ENCODE measurements around the gene HACD3. TPM values are rescaled to one million over a fixed set of nuclear protein-coding genes. Genes with fewer than 3 reads are reported as not detected.

Gene HACD3
- total RNA-seq, 2 donors from 2014 or later: 20.0 to 31.0 TPM

- ATAC-seq (ENCODE audit: insufficient number of reproducible peaks, low FRiP score, low read depth) (no peak), DNase-seq (ENCODE audit: low spot score) (no peak)
- H3K4me1 ChIP-seq (ENCODE audit: control insufficient read depth in 1 of 2, low read depth in 2 of 2): no peaks in the 10 kb centered on the region
- no peaks in the 10 kb centered on the region for H3K9me3 ChIP-seq
- H3K27ac ChIP-seq: no peak overlapping the region
- no peak overlapping the region for H3K4me3 ChIP-seq
- TF ChIP-seq, protein P1, sequence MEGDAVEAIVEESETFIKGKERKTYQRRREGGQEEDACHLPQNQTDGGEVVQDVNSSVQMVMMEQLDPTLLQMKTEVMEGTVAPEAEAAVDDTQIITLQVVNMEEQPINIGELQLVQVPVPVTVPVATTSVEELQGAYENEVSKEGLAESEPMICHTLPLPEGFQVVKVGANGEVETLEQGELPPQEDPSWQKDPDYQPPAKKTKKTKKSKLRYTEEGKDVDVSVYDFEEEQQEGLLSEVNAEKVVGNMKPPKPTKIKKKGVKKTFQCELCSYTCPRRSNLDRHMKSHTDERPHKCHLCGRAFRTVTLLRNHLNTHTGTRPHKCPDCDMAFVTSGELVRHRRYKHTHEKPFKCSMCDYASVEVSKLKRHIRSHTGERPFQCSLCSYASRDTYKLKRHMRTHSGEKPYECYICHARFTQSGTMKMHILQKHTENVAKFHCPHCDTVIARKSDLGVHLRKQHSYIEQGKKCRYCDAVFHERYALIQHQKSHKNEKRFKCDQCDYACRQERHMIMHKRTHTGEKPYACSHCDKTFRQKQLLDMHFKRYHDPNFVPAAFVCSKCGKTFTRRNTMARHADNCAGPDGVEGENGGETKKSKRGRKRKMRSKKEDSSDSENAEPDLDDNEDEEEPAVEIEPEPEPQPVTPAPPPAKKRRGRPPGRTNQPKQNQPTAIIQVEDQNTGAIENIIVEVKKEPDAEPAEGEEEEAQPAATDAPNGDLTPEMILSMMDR (IDR thresholded peaks at IDR 0.05): no peak
- no peaks in the 10 kb centered on the region for H3K27me3 ChIP-seq (replicated peaks; ENCODE audit: insufficient read depth)
- H3K36me3 ChIP-seq: peaks cover 31% of the 10 kb centered on the region
Observed at GRCh38 chr15:65580287-65580686, 50.0 kb downstream of the HACD3 start.

DNA sequence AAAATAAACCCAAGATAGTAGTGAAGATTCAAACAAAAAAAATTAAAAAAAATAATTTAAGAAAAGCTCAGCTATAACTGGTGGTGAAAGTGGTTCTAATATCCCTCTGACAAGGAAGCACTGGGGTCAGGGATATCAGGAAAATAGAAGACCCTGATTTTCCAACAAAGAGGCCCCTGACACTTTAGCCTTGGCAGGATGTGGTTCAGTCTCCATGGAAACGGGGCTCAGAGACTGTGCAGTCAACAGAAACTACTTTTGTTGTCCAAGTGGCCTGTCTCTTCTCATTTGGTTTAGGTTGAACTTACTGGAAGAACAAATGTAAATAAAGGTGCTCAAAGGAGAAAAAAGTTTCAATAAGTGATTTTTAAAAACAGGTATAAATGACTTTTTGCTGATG lies 53.4 kb downstream of the HACD3 start:
- DNase-seq (ENCODE audit: low spot score) (no peak), ATAC-seq (ENCODE audit: insufficient number of reproducible peaks, low FRiP score, low read depth) (no peak)
- Histone ChIP-seq H3K27me3 (replicated peaks; ENCODE audit: insufficient read depth) (no peaks in the 10 kb centered on the region), H3K36me3 (peaks cover 43% of the 10 kb centered on the region), H3K4me1 (ENCODE audit: control insufficient read depth in 1 of 2, low read depth in 2 of 2) (no peaks in the 10 kb centered on the region), H3K9me3 (no peaks in the 10 kb centered on the region), H3K4me3 (no peak overlapping the region), H3K27ac (no peak overlapping the region)
- TF ChIP-seq, protein P1 (IDR thresholded peaks at IDR 0.05): no peak

- H3K36me3 ChIP-seq: peaks cover 44% of the 10 kb centered on the region
- ATAC-seq (ENCODE audit: insufficient number of reproducible peaks, low FRiP score, low read depth) (no peak), DNase-seq (ENCODE audit: low spot score) (no peak)
- no peak overlapping the region for H3K4me3 ChIP-seq
- no peaks in the 10 kb centered on the region for H3K4me1 ChIP-seq (ENCODE audit: control insufficient read depth in 1 of 2, low read depth in 2 of 2)
- H3K27ac ChIP-seq: no peak overlapping the region
- H3K27me3 ChIP-seq (replicated peaks; ENCODE audit: insufficient read depth): no peaks in the 10 kb centered on the region
- no peaks in the 10 kb centered on the region for H3K9me3 ChIP-seq
- TF ChIP-seq, protein P1 (IDR thresholded peaks at IDR 0.05): no peak
Observed at GRCh38 chr15:65584241-65584640, 54.0 kb downstream of the HACD3 start.

GRCh38 chr15:65587094-65587493 lies 56.8 kb downstream of the HACD3 start:
- Histone ChIP-seq H3K4me1 (ENCODE audit: control insufficient read depth in 1 of 2, low read depth in 2 of 2) (no peaks in the 10 kb centered on the region), H3K36me3 (peaks cover 43% of the 10 kb centered on the region), H3K27ac (no peak overlapping the region), H3K9me3 (no peaks in the 10 kb centered on the region), H3K27me3 (replicated peaks; ENCODE audit: insufficient read depth) (no peaks in the 10 kb centered on the region), H3K4me3 (no peak overlapping the region)
- TF ChIP-seq, protein P1 (IDR thresholded peaks at IDR 0.05): no peak
- no peak for DNase-seq (ENCODE audit: low spot score)
- ATAC-seq (ENCODE audit: insufficient number of reproducible peaks, low FRiP score, low read depth): no peak

GRCh38 chr15:65595960-65596359 lies 65.7 kb downstream of the HACD3 start:
- H3K4me1 ChIP-seq (ENCODE audit: control insufficient read depth in 1 of 2, low read depth in 2 of 2): no peaks in the 10 kb centered on the region

More at GRCh38 chr15:65595960-65596359, 65.7 kb downstream of the HACD3 start:
- no peak for DNase-seq (ENCODE audit: low spot score)
- ATAC-seq (ENCODE audit: insufficient number of reproducible peaks, low FRiP score, low read depth): no peak
- TF ChIP-seq, protein P1 (IDR thresholded peaks at IDR 0.05): no peak
- no peaks in the 10 kb centered on the region for H3K27me3 ChIP-seq (replicated peaks; ENCODE audit: insufficient read depth)
- H3K4me3 ChIP-seq: no peak overlapping the region
- H3K27ac ChIP-seq: no peak overlapping the region
- H3K9me3 ChIP-seq: no peaks in the 10 kb centered on the region
- H3K36me3 ChIP-seq: peaks cover 59% of the 10 kb centered on the region

Measured in thoracic aorta (tissue), 2 donors.